ENCODE results near the gene CTIF.

GRCh38 chr18:48887294-48887904, 348.6 kb downstream of the CTIF start:
- TF ChIP-seq CTCF (IDR thresholded peaks at IDR 0.05) (no peak), POLR2AphosphoS5 (IDR thresholded peaks at IDR 0.05; ENCODE audit: low read depth, low read length) (no peak), SIN3A (IDR thresholded peaks at IDR 0.05; ENCODE audit: borderline replicate concordance, insufficient read depth, low read depth, low read length) (no peak)
